Limb (tissue), 2 donors: ENCODE data around the gene DRGX.
A peak's percentile ranks its signal among the peaks of the same experiment; 100 is the strongest.

Source experiments
- DNase-seq, 2 donors: peaks; one replicate each; pipeline ENCODE4 v3.0.0-alpha.2; 2016; ENCODE audit errors: extremely low spot score in 2 of 2

DRGX gene

DNA sequence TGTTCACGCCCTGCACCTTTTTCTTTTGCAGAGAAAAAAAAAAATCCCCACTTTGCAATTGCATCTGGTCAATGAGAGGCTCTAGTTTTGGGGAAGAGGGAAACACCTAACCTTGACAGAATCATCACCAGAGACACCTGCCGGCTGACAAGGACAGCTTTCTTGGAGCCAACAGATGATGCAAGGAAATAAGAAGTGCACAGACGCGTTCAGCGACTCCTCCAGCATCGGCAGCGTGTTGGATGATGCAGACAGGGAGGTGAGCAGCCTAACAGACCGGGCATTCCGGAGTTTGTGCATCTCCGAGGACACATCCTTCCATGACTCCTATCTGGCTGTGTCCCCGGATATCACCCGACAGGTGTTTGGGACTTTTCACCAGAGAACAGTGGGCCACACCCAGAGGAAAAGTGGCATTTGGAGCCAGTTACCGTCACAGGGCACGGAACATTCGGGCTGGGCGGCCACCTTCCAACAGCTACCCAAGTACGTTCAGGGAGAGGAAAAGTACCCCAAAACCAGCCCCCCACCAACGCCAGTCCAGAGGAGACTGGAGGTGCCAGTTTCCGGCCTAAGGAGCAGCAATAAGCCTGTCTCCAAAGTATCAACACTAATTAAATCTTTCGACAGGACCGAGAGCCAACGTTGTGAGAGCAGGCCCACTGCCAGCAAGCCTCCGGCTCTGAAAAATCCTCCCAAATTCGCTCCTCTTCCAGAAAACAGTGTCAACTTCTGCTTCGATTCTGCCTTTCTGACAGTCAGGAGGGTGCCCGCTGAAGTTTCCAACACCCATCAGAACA is 73.3 kb downstream of the DRGX start:
- no peak for DNase-seq

GRCh38 chr10:49321021-49321420 is 74.9 kb downstream of the DRGX start:
- DNase-seq = peak in 1 of 2 donors; percentile 3

GRCh38 chr10:49320191-49320590 is 75.7 kb downstream of the DRGX start:
- peak in 1 of 2 donors; percentile 15 for DNase-seq

DNA sequence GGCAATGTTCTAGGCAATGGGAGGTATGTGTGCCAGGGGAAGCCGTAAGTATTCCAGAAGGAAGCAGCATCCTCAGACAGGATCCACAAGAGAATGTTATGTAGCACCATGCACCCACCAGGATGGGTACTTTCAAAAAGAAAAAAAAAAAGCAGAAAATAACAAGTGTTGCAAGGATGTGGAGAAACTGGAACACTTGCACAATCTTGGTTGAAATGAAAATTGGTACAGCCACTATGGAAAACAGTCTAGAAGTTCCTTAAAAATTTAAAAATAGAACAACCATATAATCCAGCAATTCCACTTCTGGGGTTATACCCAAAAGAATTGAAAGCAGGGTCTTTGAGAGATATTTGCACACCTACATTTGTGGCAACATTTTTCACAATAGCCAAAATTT is 76.7 kb downstream of the DRGX start:
- DNase-seq = no peak

DNA sequence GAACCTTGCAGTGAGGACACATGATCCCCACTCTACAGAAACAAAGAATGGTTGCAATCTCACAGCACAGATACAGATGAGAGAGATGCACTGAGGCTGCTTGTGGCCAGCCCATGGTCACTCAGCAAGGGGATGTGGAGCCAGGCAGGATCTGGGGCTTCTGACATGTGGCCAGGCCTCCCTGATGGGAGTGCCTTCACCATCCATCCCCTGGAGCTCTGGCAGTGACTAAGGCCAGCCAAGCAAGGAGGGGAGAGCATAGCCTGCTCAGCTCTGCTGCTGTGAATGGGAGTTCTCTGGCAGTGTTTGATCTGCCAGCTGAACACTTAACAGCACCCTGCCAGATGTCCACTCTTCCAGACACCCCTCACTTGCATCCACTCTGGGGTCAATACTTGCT is 77.1 kb downstream of the DRGX start:
- DNase-seq = peak in 1 of 2 donors; percentile 9

DNA sequence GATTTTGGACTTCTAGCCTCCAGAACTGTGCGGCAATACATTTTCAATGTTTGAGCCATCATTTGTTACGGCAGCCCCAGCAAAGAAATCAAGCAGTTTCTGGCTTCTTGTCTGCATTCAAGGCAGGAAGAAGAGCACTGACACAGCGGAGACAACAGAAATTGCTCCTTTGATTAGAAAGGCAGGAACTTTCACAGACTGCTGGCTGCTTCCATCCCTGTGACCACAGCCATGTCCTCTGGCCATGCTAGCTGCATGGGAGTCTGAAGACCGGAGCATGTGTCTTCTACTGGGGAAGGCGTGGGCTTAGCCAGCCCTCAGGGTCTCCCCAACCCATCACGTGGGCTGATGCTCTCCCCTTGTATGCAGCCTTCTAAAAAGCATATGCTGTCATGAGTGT is 77.9 kb downstream of the DRGX start:
- no peak for DNase-seq

DNA sequence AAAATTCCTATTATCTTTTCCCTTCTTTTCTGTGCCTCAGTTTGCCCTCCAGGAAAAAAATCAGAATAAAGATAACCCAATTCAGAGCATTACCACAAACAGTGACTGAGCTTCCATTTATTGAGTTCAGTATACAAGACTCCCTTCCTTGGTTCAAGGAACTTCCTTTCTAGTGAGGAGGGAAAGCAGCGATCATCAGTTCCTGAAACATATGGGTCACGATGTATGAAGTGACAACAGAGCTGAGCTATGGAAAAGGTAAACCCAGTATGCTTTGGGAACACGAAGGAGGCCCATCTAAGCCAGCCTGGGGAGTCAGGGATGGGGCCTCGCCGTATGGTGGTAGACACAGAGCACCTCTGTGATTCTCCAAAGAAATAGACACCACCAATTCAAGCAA is 81.1 kb downstream of the DRGX start:
- DNase-seq = no peak
